Fibroblast of lung (primary cell): ENCODE data around the gene HSPA6.

ENCODE experiments used
- CTCF ChIP-seq, 2 donors: IDR thresholded peaks in 1 of 2; conservative IDR thresholded peaks in 1 of 2; 1 replicate in 1 of 2; 2 replicates in 1 of 2; pipeline ENCODE4 v1.5.1; 2011 to 2012; ENCODE audit warnings: low read length in 2 of 2, control low read depth in 1 of 2, inconsistent platforms in 1 of 2, low read depth in 1 of 2, mild to moderate bottlenecking in 1 of 2
- EZH2 ChIP-seq: IDR thresholded peaks from 2 replicates; pipeline ENCODE4 v1.5.1; 2012; ENCODE audit warnings: low read length, control low read depth, mild to moderate bottlenecking; ENCODE audit errors: missing control alignments

- TF ChIP-seq CTCF (conservative IDR thresholded peaks at IDR 0.05 in 1 of 2, IDR thresholded peaks at IDR 0.05 in 1 of 2; ENCODE audit: low read depth in 1 of 2, low read length in 2 of 2): no peak
- TF ChIP-seq EZH2: no peak
Observed at GRCh38 chr1:161502181-161502580, 22.2 kb upstream of the HSPA6 start.
